ENCODE measurements around the gene SELENOO.

GRCh38 chr22:50190941-50191741, 9.7 kb upstream of the SELENOO start:
- no peak for TF ChIP-seq POLR2A (IDR thresholded peaks at IDR 0.05; ENCODE audit: extremely low read depth, insufficient read length)
- no peak for TF ChIP-seq CTCF (IDR thresholded peaks at IDR 0.05; ENCODE audit: low read depth, low read length)
- 0 out of 2 replicates have a peak, but pooled peaks have one; percentile 7 for TF ChIP-seq MYC (IDR thresholded peaks at IDR 0.05; ENCODE audit: low read depth, low read length)
